EL (cell line): ENCODE measurements around the gene TRIM33.

Source experiments
- DNase-seq: peaks from one replicate; pipeline ENCODE4 v3.0.0-alpha.2; 2016

Gene TRIM33

GRCh38 chr1:114346480-114347029 lies 164.4 kb downstream of the TRIM33 start:
- peak; percentile 89 for DNase-seq

DNA sequence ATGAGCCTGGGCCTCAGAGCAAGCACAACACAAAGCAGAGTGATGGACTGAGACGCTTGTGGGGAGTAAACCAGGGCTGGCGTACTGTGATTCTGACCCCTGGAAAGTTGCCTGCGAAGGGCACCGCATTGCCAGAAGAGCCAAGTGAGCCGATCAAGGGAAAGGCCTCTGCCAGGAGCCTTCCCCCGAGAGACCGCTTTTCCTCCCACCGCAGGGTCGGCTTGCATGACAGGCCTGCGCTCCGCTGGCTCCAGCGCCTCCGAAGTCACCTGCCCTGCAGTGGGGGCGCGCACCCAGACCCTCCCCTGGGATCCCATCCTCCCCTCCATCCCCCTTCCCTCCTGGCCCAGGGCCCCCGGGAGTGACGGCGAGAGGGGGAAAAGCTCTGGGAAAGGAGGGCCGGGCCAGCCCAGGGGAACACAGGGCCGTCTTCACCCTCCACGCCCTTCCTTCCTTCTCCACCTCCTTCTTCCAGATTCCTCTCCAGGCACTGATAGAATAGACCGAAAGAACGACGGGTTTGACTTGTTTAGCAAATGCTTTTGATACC lies 165.0 kb downstream of the TRIM33 start:
- peak; percentile 3 for DNase-seq

GRCh38 chr1:114344656-114345055 lies 166.3 kb downstream of the TRIM33 start:
- no peak for DNase-seq
